BLaER1 (cell line): ENCODE results near the gene PNKP.

Experiments used
- H3K27ac ChIP-seq: shearing (Covaris generic); formaldehyde crosslinking; 2 replicates; pipeline ENCODE4 v1.8.1; 2022
- H3K27me3 ChIP-seq: shearing (Covaris generic); formaldehyde crosslinking; 2 replicates; pipeline ENCODE4 v1.8.1; 2022
- H3K36me3 ChIP-seq: shearing (Covaris generic); formaldehyde crosslinking; 2 replicates; pipeline ENCODE4 v1.8.1; 2022
- H3K4me1 ChIP-seq: shearing (Covaris generic); formaldehyde crosslinking; 2 replicates; pipeline ENCODE4 v1.8.1; 2022
- H3K4me2 ChIP-seq: shearing (Covaris generic); formaldehyde crosslinking; 2 replicates; pipeline ENCODE4 v1.8.1; 2022
- H3K4me3 ChIP-seq: shearing (Covaris generic); formaldehyde crosslinking; 2 replicates; pipeline ENCODE4 v1.8.1; 2022
- H3K9ac ChIP-seq: shearing (Covaris generic); formaldehyde crosslinking; 2 replicates; pipeline ENCODE4 v1.8.1; 2022
- H3K9me3 ChIP-seq: shearing (Covaris generic); formaldehyde crosslinking; 2 replicates; pipeline ENCODE4 v1.8.1; 2022
- H4K20me1 ChIP-seq: shearing (Covaris generic); formaldehyde crosslinking; 2 replicates; pipeline ENCODE4 v1.8.1; 2022
- Cebpa-rat ChIP-seq: shearing (Covaris generic); IDR thresholded peaks from 2 replicates; pipeline ENCODE4 v1.8.1; 2022

Gene PNKP

GRCh38 chr19:49883094-49883493 lies 15.7 kb upstream of the PNKP start:
- TF ChIP-seq Cebpa-rat: no peak
- no peak overlapping the region for H3K4me3 ChIP-seq
- H3K9ac ChIP-seq: no peak overlapping the region
- H3K4me2 ChIP-seq: peak overlapping the region; percentile 81
- H3K27ac ChIP-seq: 0 out of 2 replicates have a peak overlapping the region, but pooled peaks have one; percentile 73
- peaks cover 6% of the 10 kb centered on the region; the same call in 1 of the 2 replicates for H3K9me3 ChIP-seq
- H3K36me3 ChIP-seq: peaks cover 63% of the 10 kb centered on the region
- peaks cover 75% of the 10 kb centered on the region for H3K4me1 ChIP-seq
- no peaks in the 10 kb centered on the region for H3K27me3 ChIP-seq
- no peaks in the 10 kb centered on the region; the same call in 1 of the 2 replicates for H4K20me1 ChIP-seq

GRCh38 chr19:49882643-49883042 lies 15.3 kb upstream of the PNKP start:
- Histone ChIP-seq H3K27me3 (no peaks in the 10 kb centered on the region), H3K4me3 (no peak overlapping the region), H3K36me3 (peaks cover 63% of the 10 kb centered on the region), H3K4me2 (no peak overlapping the region), H4K20me1 (no peaks in the 10 kb centered on the region; the same call in 1 of the 2 replicates), H3K4me1 (peaks cover 74% of the 10 kb centered on the region), H3K27ac (no peak overlapping the region), H3K9ac (no peak overlapping the region), H3K9me3 (peaks cover 6% of the 10 kb centered on the region; the same call in 1 of the 2 replicates)
- no peak for TF ChIP-seq Cebpa-rat

GRCh38 chr19:49881672-49882394 lies 14.5 kb upstream of the PNKP start:
- Histone ChIP-seq H3K27ac (no peak overlapping the region), H3K9ac (no peak overlapping the region), H4K20me1 (no peaks in the 10 kb centered on the region; the same call in 1 of the 2 replicates), H3K4me2 (no peak overlapping the region), H3K36me3 (peaks cover 60% of the 10 kb centered on the region), H3K9me3 (peaks cover 6% of the 10 kb centered on the region; the same call in 1 of the 2 replicates), H3K4me3 (no peak overlapping the region), H3K4me1 (peaks cover 66% of the 10 kb centered on the region), H3K27me3 (no peaks in the 10 kb centered on the region)
- no peak for TF ChIP-seq Cebpa-rat

- Histone ChIP-seq H3K4me3 (no peak overlapping the region), H3K36me3 (peaks cover 60% of the 10 kb centered on the region), H3K27ac (no peak overlapping the region), H3K4me2 (no peak overlapping the region), H3K4me1 (peaks cover 62% of the 10 kb centered on the region), H4K20me1 (no peaks in the 10 kb centered on the region; the same call in 1 of the 2 replicates), H3K27me3 (no peaks in the 10 kb centered on the region), H3K9me3 (peaks cover 6% of the 10 kb centered on the region; the same call in 1 of the 2 replicates), H3K9ac (peak overlapping the region; percentile 24; the same call in 1 of the 2 replicates)
- no peak for TF ChIP-seq Cebpa-rat
Observed at GRCh38 chr19:49881186-49881585, 13.8 kb upstream of the PNKP start.

GRCh38 chr19:49880162-49880869 lies 12.9 kb upstream of the PNKP start:
- Histone ChIP-seq H3K36me3 (peaks cover 55% of the 10 kb centered on the region), H3K4me1 (peaks cover 60% of the 10 kb centered on the region), H3K27ac (no peak overlapping the region), H3K9me3 (peaks cover 6% of the 10 kb centered on the region; the same call in 1 of the 2 replicates), H3K9ac (peak overlapping the region; percentile 24; the same call in 1 of the 2 replicates), H3K27me3 (no peaks in the 10 kb centered on the region), H3K4me2 (no peak overlapping the region), H3K4me3 (no peak overlapping the region), H4K20me1 (no peaks in the 10 kb centered on the region; the same call in 1 of the 2 replicates)
- no peak for TF ChIP-seq Cebpa-rat

- Histone ChIP-seq H3K9me3 (peaks cover 6% of the 10 kb centered on the region; the same call in 1 of the 2 replicates), H3K36me3 (peaks cover 48% of the 10 kb centered on the region), H3K27me3 (no peaks in the 10 kb centered on the region), H3K9ac (no peak overlapping the region), H3K4me3 (no peak overlapping the region), H3K4me1 (peaks cover 60% of the 10 kb centered on the region), H3K4me2 (peak overlapping the region; percentile 90), H3K27ac (no peak overlapping the region), H4K20me1 (no peaks in the 10 kb centered on the region; the same call in 1 of the 2 replicates)
- no peak for TF ChIP-seq Cebpa-rat
Observed at GRCh38 chr19:49879243-49879963, 12.0 kb upstream of the PNKP start.

- Histone ChIP-seq H3K4me1 (peaks cover 53% of the 10 kb centered on the region), H3K9me3 (peaks cover 6% of the 10 kb centered on the region; the same call in 1 of the 2 replicates), H3K9ac (no peak overlapping the region), H3K36me3 (peaks cover 41% of the 10 kb centered on the region), H3K27ac (peak overlapping the region; percentile 97; the same call in 1 of the 2 replicates), H3K4me2 (peak overlapping the region; percentile 90), H3K4me3 (peak overlapping the region; percentile 86), H4K20me1 (no peaks in the 10 kb centered on the region; the same call in 1 of the 2 replicates), H3K27me3 (no peaks in the 10 kb centered on the region)
- no peak for TF ChIP-seq Cebpa-rat
Observed at GRCh38 chr19:49878744-49879070, 11.3 kb upstream of the PNKP start.

GRCh38 chr19:49877879-49878743 lies 10.7 kb upstream of the PNKP start:
- Histone ChIP-seq H3K36me3 (peaks cover 38% of the 10 kb centered on the region), H3K4me1 (peaks cover 47% of the 10 kb centered on the region), H3K27ac (peak overlapping the region; percentile 97), H4K20me1 (no peaks in the 10 kb centered on the region; the same call in 1 of the 2 replicates), H3K4me3 (peak overlapping the region; percentile 86), H3K27me3 (no peaks in the 10 kb centered on the region), H3K9me3 (peaks cover 5% of the 10 kb centered on the region; the same call in 1 of the 2 replicates), H3K9ac (peak overlapping the region; percentile 96), H3K4me2 (peak overlapping the region; percentile 90)
- no peak for TF ChIP-seq Cebpa-rat
